H9 (cell line): ENCODE measurements around the gene ANKHD1. TPM values are rescaled to one million over a fixed set of nuclear protein-coding genes. Genes with fewer than 3 reads are reported as not detected.

Experiments
- DNase-seq: peaks from one replicate; pipeline ENCODE4 v3.0.0-alpha.2; 2017
- H2AFZ ChIP-seq: one replicate; pipeline ENCODE4 v1.6.1; 2013; ENCODE audit warnings: mild to moderate bottlenecking, low read length, control low read depth, moderate library complexity
- H2AK5ac ChIP-seq: 2 replicates; pipeline ENCODE4 v1.6.1; 2013; ENCODE audit warnings: low read length, control low read depth, mixed read lengths; ENCODE audit not compliant: insufficient read length
- H2BK120ac ChIP-seq: one replicate; pipeline ENCODE4 v1.6.1; 2013; ENCODE audit warnings: low read depth, mild to moderate bottlenecking, low read length, control low read depth, inconsistent platforms; ENCODE audit not compliant: poor library complexity, severe bottlenecking
- H2BK12ac ChIP-seq: 2 replicates; pipeline ENCODE4 v1.6.1; 2013; ENCODE audit warnings: low read length, control low read depth, mixed read lengths, low read depth; ENCODE audit not compliant: insufficient read length
- H2BK15ac ChIP-seq: 2 replicates; pipeline ENCODE4 v1.6.1; 2013; ENCODE audit warnings: low read depth, low read length, control low read depth
- H2BK20ac ChIP-seq: one replicate; pipeline ENCODE4 v1.6.1; 2013; ENCODE audit warnings: low read depth, mild to moderate bottlenecking, low read length, control low read depth, inconsistent platforms; ENCODE audit not compliant: poor library complexity, severe bottlenecking
- H2BK5ac ChIP-seq: 2 replicates; pipeline ENCODE4 v1.6.1; 2013; ENCODE audit warnings: low read length, control low read depth, mixed read lengths; ENCODE audit not compliant: insufficient read length
- H3K14ac ChIP-seq: 2 replicates; pipeline ENCODE4 v1.6.1; 2013; ENCODE audit warnings: low read length, control low read depth; ENCODE audit not compliant: insufficient read depth
- H3K18ac ChIP-seq: 2 replicates; pipeline ENCODE4 v1.6.1; 2013; ENCODE audit warnings: low read depth, mild to moderate bottlenecking, mixed read lengths, low read length, control low read depth; ENCODE audit not compliant: insufficient read length
- H3K23ac ChIP-seq: 2 replicates; pipeline ENCODE4 v1.6.1; 2013; ENCODE audit warnings: low read length, control low read depth, mixed read lengths, low read depth; ENCODE audit not compliant: insufficient read length
- H3K23me2 ChIP-seq: 2 replicates; pipeline ENCODE4 v1.6.1; 2013; ENCODE audit warnings: low read depth, mild to moderate bottlenecking, mixed read lengths, low read length, control low read depth; ENCODE audit not compliant: insufficient read length, poor library complexity, severe bottlenecking
- H3K27ac ChIP-seq: 2 replicates; pipeline ENCODE4 v1.5.1; 2013; ENCODE audit warnings: low read length, control low read depth, mixed read lengths, low read depth; ENCODE audit not compliant: insufficient read length
- H3K27me3 ChIP-seq: 2 replicates; pipeline ENCODE4 v1.6.1; 2013; ENCODE audit warnings: low read length, control low read depth, inconsistent platforms; ENCODE audit not compliant: insufficient read depth
- H3K4ac ChIP-seq: 2 replicates; pipeline ENCODE4 v1.6.1; 2013; ENCODE audit warnings: low read depth, mild to moderate bottlenecking, control low read depth, inconsistent platforms, low read length, moderate library complexity
- H3K4me1 ChIP-seq: 2 replicates; pipeline ENCODE4 v1.6.1; 2013; ENCODE audit warnings: low read length, control low read depth, inconsistent platforms; ENCODE audit not compliant: insufficient read depth
- H3K4me2 ChIP-seq: 2 replicates; pipeline ENCODE4 v1.6.1; 2013; ENCODE audit warnings: low read length, control low read depth, mixed read lengths; ENCODE audit not compliant: insufficient read length, insufficient read depth
- H3K56ac ChIP-seq: 2 replicates; pipeline ENCODE4 v1.6.1; 2013; ENCODE audit warnings: low read depth, mild to moderate bottlenecking, mixed read lengths, low read length, control low read depth; ENCODE audit not compliant: insufficient read length
- H3K79me1 ChIP-seq: 2 replicates; pipeline ENCODE4 v1.6.1; 2013; ENCODE audit warnings: low read depth, mild to moderate bottlenecking, moderate library complexity, low read length, control low read depth, inconsistent platforms; ENCODE audit not compliant: insufficient read depth, poor library complexity, severe bottlenecking
- H3K79me2 ChIP-seq: 2 replicates; pipeline ENCODE4 v1.6.1; 2013; ENCODE audit warnings: low read length, control low read depth, inconsistent platforms; ENCODE audit not compliant: insufficient read depth
- H3K9ac ChIP-seq: 2 replicates; pipeline ENCODE4 v1.6.1; 2013; ENCODE audit warnings: low read length, control low read depth, mixed read lengths; ENCODE audit not compliant: insufficient read length; ENCODE audit errors: extremely low read depth
- H3K9me3 ChIP-seq: one replicate; pipeline ENCODE4 v1.6.1; 2013; ENCODE audit warnings: low read depth, low read length, inconsistent platforms; ENCODE audit not compliant: control insufficient read depth
- H3T11ph ChIP-seq: one replicate; pipeline ENCODE4 v1.6.1; 2013; ENCODE audit warnings: mild to moderate bottlenecking, low read length, control low read depth, inconsistent platforms
- H4K20me1 ChIP-seq: one replicate; pipeline ENCODE4 v1.6.1; 2013; ENCODE audit not compliant: control insufficient read depth, insufficient read length, insufficient read depth
- H4K5ac ChIP-seq: 2 replicates; pipeline ENCODE4 v1.6.1; 2013; ENCODE audit warnings: low read depth, mild to moderate bottlenecking, mixed read lengths, low read length, control low read depth; ENCODE audit not compliant: insufficient read length
- H4K8ac ChIP-seq: replicated peaks from 2 replicates; pipeline ENCODE4 v1.6.1; 2013; ENCODE audit warnings: low read length, control low read depth, mixed read lengths, low read depth; ENCODE audit not compliant: insufficient read length
- H4K91ac ChIP-seq: 2 replicates; pipeline ENCODE4 v1.6.1; 2013; ENCODE audit warnings: low read depth, mild to moderate bottlenecking, moderate library complexity, mixed read lengths, low read length, control low read depth; ENCODE audit not compliant: insufficient read length
- H3K27ac Mint-ChIP-seq, 3 experiments: 2 replicates in 2 of 3; 3 replicates in 1 of 3; pipeline ENCODE4 v1.8.0; 2020 to 2021; ENCODE audit warnings: mixed read lengths in 3 of 3, mild to moderate bottlenecking in 1 of 3, moderate library complexity in 1 of 3
- H3K27me3 Mint-ChIP-seq: 2 replicates; pipeline ENCODE4 v1.8.0; 2021; ENCODE audit warnings: low read depth, mild to moderate bottlenecking, moderate library complexity, mixed read lengths
- H3K36me3 Mint-ChIP-seq, 3 experiments: 2 replicates in 2 of 3; 3 replicates in 1 of 3; pipeline ENCODE4 v1.8.0; 2020 to 2021; ENCODE audit warnings: low read depth in 3 of 3, mixed read lengths in 3 of 3; ENCODE audit not compliant: insufficient read depth in 1 of 3
- H3K4me1 Mint-ChIP-seq, 2 experiments: 2 replicates each; pipeline ENCODE4 v1.8.0; 2020; ENCODE audit warnings: mixed read lengths in 2 of 2
- H3K4me3 Mint-ChIP-seq, 2 experiments: 2 replicates in 1 of 2; 3 replicates in 1 of 2; pipeline ENCODE4 v1.8.0; 2020 to 2021; ENCODE audit warnings: mild to moderate bottlenecking in 2 of 2, mixed read lengths in 2 of 2, moderate library complexity in 1 of 2
- H3K9me3 Mint-ChIP-seq, 2 experiments: 2 replicates in 1 of 2; 3 replicates in 1 of 2; pipeline ENCODE4 v1.8.0; 2020; ENCODE audit warnings: mild to moderate bottlenecking in 2 of 2, mixed read lengths in 2 of 2, moderate library complexity in 1 of 2
- WGBS: extraction: QIAGEN DNeasy Blood & Tissue Kit; methylation state at CpG from one replicate; pipeline ENCODE4 v1.1.7; 2013; ENCODE audit warnings: missing lambda C conversion rate, low lambda C conversion rate, mixed read lengths; ENCODE audit not compliant: insufficient read length; ENCODE audit errors: extremely low coverage; 5-methylcytosine and 5-hydroxymethylcytosine counted together
- total RNA-seq: library from RNA; stranded (reverse); gene quantifications from 2 replicates; pipeline ENCODE4 v1.2.1, GENCODE V29; 2021
- TF ChIP-seq, protein P1 (sequence below): fragments of 200-600 bp; sonication (generic); conservative IDR thresholded peaks from 3 replicates; pipeline ENCODE4 v1.8.0; 2021; ENCODE audit warnings: antibody characterized with exemption, mild to moderate bottlenecking

The ANKHD1 gene
- total RNA-seq, 1 experiment from 2014 or later = 105 TPM

DNA sequence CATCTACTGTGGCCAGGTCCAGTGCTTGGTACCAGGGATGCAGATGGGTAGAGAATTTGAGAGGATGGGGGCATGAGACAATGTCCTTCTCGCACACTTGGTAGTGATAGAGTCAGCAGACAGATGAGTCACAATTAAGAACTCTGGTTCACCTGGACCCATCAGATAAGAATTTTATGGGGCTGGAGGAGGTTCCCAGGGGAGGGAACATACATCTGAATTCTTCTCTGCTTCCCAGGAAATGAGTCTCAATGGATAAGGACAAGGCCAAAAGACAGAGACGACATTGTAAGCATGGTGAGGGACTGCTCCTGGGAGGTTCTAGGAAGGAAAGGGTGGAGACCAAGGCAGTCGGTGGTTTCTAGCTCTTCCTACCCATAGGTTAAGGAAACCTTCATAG, 36.4 kb upstream of the ANKHD1 start:
- no peaks in the 10 kb centered on the region for H3K27me3 ChIP-seq
- H3K9me3 Mint-ChIP-seq = no peaks in the 10 kb centered on the region
- H4K91ac ChIP-seq = no peak overlapping the region
- WGBS = no CpG with 5 or more reads among the region's 3 CpGs
- no peak overlapping the region for H3K18ac ChIP-seq
- no peak overlapping the region for H3K14ac ChIP-seq
- no peak overlapping the region for H2BK12ac ChIP-seq
- no peaks in the 10 kb centered on the region; the same call in 1 of the 2 replicates for H3K4me1 ChIP-seq
- no peak overlapping the region for H3K56ac ChIP-seq
- H2AK5ac ChIP-seq = no peak overlapping the region
- no peaks in the 10 kb centered on the region for H3K79me1 ChIP-seq
- no peak overlapping the region for H3T11ph ChIP-seq
- H4K20me1 ChIP-seq = no peaks in the 10 kb centered on the region
- TF ChIP-seq, protein P1, sequence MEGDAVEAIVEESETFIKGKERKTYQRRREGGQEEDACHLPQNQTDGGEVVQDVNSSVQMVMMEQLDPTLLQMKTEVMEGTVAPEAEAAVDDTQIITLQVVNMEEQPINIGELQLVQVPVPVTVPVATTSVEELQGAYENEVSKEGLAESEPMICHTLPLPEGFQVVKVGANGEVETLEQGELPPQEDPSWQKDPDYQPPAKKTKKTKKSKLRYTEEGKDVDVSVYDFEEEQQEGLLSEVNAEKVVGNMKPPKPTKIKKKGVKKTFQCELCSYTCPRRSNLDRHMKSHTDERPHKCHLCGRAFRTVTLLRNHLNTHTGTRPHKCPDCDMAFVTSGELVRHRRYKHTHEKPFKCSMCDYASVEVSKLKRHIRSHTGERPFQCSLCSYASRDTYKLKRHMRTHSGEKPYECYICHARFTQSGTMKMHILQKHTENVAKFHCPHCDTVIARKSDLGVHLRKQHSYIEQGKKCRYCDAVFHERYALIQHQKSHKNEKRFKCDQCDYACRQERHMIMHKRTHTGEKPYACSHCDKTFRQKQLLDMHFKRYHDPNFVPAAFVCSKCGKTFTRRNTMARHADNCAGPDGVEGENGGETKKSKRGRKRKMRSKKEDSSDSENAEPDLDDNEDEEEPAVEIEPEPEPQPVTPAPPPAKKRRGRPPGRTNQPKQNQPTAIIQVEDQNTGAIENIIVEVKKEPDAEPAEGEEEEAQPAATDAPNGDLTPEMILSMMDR = no peak
- H2AFZ ChIP-seq = no peak overlapping the region
- no peak overlapping the region for H3K27ac ChIP-seq
- no peak overlapping the region for H2BK20ac ChIP-seq
- peaks cover 10% of the 10 kb centered on the region for H3K27me3 Mint-ChIP-seq
- peaks cover 4% of the 10 kb centered on the region for H3K23me2 ChIP-seq
- no peaks in the 10 kb centered on the region for H3K36me3 Mint-ChIP-seq
- no peak overlapping the region for H2BK5ac ChIP-seq
- no peak overlapping the region for H3K4me2 ChIP-seq
- H4K8ac ChIP-seq = no peak overlapping the region
- H3K79me2 ChIP-seq = no peaks in the 10 kb centered on the region
- H3K27ac Mint-ChIP-seq = no peak overlapping the region
- no peaks in the 10 kb centered on the region for H3K9me3 ChIP-seq
- H3K4ac ChIP-seq = no peak overlapping the region
- no peak overlapping the region for H4K5ac ChIP-seq
- no peak overlapping the region for H2BK120ac ChIP-seq
- H3K4me1 Mint-ChIP-seq = peaks cover 7 to 14% of the 10 kb centered on the region in 2 experiments
- no peak for DNase-seq
- no peak overlapping the region for H3K4me3 Mint-ChIP-seq
- no peak overlapping the region for H2BK15ac ChIP-seq
- H3K9ac ChIP-seq = no peak overlapping the region
- no peak overlapping the region for H3K23ac ChIP-seq
